Measurements from ENCODE around the gene RNU6-1.

The RNU6-1 gene

DNA sequence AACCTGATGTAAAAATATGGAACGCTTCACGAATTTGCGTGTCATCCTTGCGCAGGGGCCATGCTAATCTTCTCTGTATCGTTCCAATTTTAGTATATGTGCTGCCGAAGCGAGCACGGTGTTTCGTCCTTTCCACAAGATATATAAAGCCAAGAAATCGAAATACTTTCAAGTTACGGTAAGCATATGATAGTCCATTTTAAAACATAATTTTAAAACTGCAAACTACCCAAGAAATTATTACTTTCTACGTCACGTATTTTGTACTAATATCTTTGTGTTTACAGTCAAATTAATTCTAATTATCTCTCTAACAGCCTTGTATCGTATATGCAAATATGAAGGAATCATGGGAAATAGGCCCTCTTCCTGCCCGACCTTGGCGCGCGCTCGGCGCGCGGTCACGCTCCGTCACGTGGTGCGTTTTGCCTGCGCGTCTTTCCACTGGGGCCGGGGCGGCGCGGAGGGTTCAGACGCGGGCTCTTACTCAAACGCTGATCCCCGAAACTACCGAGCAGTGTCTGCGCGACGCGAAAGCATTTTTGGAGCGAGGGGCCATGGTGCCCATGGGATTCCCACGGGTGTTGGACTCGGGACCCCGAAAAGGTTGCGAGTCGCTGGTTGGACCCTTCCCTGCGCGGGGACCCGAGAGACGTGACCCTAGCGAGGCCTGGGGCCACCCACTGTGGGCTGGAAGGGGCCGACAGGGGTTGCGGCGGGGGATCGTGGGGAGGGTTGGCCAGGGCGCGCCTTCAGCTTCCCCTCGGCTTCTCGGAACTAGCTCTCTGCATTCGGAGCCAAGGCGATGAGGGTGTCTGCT lies at the start of gene RNU6-1:
TSS of gene RNU6-1 (minus strand) at position 117 of the 820 bp plus-strand sequence.
- DNase-seq (ENCODE audit: low read depth), result peak; percentile 63

DNA sequence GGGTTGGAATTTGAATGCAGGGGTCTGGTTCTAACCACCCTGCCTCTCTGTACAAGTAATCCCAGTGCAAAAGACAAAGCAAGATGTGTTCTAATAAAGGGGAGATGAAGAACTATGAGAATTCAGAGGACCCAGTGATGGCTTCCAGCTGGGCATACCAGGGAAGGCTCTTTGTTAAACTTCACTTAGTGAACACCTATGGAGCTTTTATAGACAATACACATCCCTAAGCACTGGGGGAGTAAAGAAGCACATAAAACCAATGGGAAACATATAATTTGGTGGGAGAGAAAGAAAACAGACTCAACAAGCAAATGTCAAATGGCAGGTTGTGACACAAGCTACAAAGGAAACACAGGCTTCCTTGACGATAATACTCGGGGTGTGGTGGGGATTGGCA lies 47.9 kb upstream of the RNU6-1 start:
- DNase-seq (ENCODE audit: low read depth), result no peak

DNA sequence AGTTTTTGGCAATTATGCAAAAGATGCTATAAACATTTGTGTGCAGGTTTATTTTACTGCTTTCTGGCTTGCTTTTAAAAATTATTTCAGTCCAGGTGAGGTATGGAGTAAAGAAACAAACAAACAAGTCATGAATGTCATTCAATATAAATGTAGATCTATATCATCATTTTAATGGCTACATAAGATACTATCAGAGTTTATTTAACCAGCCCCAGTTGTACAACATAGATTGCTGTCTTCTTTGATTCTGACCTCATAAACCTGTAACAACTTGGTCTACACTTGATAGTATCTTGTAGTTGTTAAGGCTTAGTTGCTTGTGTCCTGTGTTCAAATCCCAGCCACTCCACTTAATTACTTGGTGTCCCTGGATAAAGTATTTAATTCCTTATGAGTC lies 46.0 kb upstream of the RNU6-1 start:
- no peak for DNase-seq (ENCODE audit: low read depth)

DNA sequence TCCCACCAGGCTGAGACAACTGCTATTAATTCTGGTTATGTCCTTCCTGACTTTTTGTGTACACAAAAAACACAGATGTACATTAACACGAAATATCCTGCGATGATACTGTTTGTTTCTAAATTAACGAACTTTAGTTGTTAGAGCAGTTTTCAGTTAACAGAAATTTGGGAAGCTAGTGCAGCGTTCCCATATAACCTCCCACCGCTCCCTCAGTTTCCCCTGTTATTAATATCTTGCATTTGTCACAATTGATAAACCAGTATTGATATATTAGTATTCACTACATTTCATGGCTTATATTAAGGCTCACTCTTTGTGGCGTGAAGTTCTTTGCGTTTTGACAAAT lies 45.3 kb upstream of the RNU6-1 start:
- no peak for DNase-seq (ENCODE audit: low read depth)

DNA sequence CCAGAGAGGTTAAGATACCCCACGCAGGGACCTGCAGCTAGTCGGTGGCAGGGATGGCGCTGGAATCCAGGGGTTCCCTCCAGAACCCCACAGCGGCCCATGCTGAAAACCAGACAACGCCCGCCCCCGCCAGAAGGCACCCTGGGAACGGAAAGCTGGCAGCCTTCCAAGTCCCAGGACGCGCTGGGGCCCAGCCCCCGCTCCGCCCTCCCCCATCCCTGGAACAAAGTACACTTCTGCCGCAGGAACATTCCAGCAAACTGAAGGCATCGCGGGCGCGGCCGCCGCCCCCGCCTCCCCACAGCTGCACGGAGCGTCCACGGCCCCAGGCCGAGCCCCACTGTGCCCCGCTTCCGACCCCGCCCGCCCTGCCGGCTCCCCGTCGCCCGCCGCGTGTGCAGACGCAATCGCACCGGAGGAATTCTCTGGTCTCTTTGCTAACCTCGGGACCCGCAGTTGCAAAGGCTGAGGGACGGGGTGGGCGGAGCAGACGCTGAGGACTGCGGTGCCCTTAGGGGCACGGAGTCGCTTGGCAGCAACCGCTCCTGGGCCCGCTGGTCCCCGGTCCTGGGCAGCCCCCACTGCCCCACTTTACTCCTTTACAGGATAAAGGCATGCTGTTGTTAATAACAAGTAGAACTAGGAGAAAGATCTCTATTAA lies 44.8 kb upstream of the RNU6-1 start:
- DNase-seq (ENCODE audit: low read depth), result no peak

DNA sequence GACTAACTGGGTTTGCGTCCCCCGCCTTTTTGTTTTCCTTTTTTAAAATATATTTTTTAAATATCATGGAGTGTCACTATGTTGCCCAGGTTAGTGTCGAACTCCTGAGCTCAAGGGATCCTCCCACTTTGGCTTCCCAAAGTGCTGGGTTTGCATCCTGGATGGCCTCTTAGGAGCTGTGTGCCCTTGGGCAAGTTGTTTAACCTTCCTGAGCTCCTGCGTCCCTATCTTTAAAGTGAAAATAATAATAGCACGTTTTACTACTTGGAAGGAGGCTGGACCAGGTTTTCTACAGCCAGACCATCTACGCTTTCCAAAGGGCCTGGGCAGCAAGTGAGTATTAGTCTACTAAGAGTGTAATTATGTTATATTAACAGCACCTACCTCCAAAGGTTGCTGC lies 44.2 kb upstream of the RNU6-1 start:
- no peak for DNase-seq (ENCODE audit: low read depth)

DNA sequence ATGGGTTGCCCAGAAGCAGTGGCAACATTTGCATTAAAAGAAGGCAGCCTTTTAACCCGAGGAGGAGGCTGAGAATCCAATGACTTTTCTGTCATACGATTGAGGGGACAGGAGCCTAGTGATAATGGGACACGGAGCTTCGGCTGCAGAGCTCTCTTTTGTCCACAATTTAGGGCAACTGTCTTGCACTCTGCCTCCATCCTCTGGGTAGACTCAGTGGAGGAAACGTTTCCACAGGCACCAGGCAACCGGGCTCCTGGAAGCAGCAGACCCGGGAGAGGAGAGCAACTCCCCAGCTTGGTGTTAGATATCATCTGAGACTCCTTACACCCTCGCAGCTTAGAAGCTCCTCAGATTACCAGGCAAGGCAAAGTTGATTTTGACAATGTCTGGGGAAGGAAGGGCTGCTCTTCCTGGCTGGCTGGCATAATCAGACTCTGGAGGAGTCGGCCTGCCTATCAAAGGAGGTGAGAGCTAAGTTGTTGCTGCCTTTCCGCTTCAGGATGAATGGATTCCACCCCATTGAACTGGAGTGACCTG lies 43.5 kb upstream of the RNU6-1 start:
- DNase-seq (ENCODE audit: low read depth), result no peak

DNA sequence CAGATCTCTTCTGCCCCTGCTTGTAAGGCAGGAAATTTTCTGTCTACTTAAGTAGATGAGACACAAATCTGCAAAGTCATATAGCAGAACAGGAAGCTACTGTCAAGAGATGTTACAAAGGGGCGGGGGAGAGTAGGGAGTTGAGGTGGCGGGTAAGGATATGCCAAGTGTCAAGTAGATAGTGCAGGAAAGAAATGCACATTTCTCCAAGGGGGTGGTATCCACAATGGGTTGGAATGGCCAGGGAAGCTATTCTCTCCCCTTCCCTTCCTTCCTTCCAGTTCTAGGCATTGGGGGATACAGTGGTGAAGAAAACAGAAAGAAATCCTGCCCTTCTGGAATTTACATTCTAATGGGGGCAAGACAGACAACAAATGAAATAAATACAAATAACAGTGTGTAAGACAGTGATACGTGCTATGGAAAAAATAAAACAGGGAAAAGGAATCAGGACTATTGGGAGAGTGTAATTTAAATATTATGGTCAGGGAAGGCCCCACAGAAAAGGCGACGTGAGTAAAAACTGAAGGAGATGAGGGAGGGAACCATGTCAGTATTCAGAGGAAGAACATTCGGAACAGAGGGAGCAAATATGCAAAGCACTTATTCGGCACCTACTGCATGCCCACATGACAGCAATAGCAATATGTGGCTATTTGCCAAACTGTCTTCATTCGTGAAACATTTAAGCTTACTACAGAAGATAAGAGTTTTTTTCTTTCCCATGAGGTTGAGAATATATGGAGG lies 42.8 kb upstream of the RNU6-1 start:
- no peak for DNase-seq (ENCODE audit: low read depth)

DNA sequence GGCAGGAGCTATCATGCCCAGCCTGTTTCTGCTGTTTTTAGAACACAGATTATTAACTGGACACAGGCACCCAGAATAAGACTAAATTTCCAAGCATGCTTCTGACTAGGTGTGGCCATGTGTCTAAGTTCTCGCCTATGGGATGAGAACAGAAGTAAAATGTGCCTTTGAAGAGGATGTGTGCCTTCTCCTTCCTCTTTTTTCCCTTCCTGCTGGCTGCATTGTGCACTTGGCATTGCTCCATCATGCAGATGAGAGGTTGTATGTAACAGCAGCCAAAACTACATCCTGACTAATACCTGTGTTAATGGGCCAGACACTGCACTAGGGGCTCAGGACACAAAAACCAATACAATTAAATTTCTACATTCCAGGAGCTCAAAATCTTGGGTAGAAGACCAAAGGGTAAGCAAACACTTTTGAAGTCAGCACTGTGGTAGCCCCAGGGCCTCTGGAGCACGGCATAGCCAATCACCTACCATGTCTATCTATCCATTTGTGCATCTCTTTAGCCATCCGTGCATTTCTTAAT lies 40.9 kb upstream of the RNU6-1 start:
- no peak for DNase-seq (ENCODE audit: low read depth)

DNA sequence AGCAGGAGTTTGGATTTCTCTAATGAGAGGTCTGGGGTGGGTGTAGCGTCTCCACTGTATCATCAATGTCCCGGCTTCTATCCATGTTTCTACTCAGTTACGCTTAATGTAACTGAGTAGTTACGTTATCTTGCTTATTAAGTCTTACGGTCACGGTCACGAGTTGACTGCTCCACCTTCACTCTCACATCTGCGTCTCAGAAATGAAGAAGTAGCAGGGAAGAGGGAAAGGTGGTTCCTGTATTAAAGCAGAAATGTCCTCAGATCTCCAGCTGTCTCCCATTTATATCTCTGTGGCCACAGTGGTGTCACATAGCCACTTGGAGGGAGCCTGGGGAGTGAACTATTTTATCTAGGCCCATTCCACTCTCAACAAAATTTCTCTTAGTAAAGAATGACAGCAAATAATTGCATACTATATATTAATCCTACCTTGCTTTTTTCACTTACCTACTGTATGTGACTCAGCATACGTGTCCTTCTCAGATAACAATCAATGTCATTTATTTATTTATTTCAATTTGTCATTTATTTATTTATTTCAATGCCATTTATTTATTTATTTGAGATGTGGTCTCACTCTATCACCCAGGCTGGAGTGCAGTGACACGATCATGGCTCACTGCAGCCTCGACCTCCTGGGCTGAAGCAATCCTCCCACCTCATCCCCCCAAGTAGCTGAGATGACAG lies 39.7 kb upstream of the RNU6-1 start:
- no peak for DNase-seq (ENCODE audit: low read depth)

DNA sequence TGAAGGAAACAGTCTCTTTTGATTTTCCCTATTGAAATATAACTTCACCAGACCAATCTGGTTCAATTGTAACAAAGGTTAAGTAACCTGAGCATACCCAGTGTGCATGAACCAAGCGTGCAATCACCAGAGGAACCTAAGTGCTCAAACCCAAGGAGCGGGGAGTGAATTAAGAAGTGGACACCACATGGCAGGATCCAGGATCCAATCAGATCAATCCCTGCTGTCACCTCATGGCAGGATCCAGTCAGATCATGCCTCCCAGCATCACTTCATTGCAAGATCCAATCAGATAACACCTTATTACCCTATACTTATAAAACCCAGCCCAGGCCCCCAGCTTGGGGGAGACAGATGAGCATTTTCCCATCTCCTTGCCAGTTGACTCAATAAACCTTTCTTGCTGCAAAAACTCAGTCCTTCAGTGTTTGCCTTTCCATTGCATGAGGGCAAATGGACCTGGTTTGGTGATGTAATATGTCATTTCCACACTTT lies 38.9 kb upstream of the RNU6-1 start:
- no peak for DNase-seq (ENCODE audit: low read depth)

DNA sequence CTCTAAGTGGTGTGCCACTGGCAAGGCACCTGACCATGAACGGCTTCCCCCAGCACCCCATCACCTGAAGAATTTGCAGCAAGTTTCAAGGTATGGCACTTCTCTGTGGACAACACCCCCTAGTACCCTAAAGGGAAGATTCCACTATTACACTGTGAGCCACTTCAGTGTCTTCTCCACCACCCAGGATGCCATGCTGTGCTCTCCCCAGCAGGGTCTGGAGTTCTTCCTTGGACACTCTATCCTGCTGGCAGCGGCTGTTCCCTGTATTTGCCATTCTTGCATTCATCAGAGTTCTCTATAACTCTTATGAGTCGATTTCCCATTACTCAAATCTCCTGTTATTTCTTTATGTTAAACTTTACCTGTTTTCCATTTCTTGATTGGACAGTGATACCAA lies 33.9 kb upstream of the RNU6-1 start:
- DNase-seq (ENCODE audit: low read depth), result no peak

DNA sequence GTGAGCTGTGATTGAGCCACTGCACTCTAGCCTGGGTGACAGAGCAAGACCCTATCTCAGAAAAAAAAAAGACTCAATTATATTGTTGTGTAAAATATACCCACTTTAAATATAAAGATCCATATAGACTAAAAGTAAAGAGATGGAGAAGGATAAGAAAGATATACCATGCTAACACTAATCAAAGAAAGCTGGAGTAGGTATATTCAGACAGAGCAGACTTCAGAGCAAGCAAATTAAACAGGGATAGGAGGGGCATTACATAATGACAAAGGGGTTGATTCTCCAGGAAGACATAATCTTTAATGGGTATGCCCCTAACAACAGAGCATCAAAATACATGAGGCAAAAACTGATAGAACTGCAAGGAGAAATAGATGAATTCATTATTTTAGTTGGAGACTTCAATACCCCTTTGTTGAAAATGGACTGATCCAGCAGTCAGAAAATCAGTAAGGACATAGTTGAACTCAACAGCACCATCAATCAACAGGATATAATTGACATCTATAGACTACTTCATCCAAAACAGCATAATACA lies 31.1 kb upstream of the RNU6-1 start:
- DNase-seq (ENCODE audit: low read depth), result no peak

DNA sequence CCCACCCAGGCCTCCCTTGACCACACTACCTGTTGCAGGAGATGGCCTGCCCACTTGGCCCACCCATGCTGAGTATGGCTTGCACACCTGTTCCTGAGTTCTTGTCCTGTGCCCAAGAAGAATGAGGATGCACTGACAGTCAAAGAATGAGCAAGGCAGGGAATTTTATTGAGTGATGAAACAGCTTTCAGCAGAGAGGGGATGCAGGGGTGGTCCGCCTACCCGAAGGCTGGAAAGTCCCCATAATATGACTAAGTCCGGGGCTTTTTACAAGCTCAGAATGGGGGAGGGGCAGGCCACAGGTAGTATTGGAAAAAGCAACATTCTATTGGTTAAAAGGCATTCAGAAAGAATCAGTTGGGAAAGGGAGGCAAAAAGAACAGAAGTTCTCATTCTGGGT lies 29.9 kb upstream of the RNU6-1 start:
- DNase-seq (ENCODE audit: low read depth), result no peak

DNA sequence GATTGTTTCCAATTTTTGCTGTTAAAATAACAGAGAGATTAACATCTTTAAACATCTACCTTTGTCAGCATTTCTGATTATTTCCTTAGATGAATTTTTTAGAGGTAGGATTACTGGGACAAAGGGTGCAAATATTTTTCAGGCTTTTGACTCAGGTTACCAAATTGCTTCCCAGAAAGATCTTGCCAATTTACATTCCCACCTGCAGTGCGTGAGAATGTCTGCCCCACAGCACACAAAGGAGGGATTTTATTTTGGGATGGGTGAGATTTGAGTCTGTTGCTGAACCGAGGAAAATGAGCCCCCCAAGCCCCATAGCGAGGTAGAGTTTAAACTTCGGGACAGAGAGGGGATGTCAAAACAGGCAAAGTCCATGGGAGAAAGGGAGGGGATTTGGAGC lies 25.9 kb upstream of the RNU6-1 start:
- DNase-seq (ENCODE audit: low read depth), result no peak

DNA sequence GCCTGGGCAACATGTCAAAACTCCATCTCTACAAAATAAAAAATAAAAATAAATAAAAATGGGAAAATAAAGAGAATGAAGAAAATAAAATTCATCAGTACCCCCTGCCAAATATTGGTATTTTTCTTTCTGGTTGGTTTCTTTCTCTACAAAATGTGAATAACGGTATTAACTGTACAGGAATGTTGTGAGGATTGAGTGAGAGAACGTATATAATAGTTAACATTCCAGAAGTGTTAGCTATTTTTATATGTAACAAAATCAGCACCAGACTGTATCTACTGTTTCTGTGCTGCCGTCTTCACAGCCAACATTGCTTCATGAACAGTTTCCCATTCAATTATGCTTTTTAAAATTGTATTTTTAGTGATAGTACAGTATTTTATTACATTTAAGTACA lies 25.5 kb upstream of the RNU6-1 start:
- DNase-seq (ENCODE audit: low read depth), result no peak

DNA sequence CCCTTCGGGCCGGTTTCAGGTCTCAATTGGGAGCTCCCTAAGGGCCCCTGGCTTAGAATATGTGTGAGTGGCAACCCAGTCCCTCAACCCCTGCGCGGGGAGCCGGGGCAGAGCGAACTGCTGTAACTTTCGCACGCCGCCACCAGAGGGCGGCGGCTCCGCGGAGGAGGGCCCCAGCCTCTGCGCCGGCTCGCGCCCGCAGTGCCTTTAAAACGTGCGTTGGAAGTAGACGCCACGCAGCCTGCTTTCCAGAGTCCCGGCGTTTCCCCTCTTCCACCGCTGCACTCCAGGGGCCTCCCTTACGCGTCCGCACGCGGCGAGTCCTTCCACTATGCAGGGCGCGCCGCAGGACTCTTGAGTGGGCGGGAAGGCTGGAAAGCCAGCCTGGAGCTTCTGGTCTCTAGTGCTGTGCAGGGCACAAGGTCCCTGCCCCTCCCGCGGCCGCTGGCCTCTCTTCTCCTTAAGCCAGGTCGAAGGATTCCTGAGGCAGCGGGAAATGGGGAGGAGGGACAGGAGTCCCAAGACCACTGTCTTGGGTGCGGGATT lies 23.7 kb upstream of the RNU6-1 start:
- DNase-seq (ENCODE audit: low read depth), result no peak

DNA sequence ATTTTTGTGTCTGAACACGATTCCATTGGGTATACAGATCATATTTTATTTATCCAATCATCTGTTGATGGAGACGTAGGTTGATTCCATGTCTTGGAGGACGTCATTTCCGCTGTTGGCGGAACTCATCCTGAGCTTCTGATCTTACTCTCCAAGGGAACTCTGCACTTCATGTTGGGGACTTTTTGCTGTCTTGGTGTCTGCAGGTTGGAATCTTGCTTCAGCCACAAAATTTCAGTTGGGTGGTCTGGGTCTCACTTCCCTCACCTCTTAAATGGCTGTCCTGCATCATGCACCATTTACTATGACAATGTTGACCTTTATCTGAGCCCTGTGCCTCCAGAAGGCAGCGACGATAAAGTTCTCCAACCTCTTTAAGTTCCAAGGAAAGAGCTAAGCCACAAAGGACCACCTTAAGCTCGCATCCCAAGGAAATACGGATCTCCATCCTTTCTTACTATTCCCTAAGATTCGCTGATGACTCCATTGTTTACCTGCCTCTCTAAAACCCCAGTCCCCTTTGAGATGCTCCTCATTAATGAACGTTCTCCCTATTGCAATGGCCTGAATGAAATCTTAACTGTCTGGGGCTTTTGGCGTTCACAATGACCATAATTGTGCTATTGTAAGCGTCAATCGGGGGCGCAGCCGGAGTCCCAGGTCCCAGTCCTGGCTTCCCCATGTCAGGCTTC lies 23.1 kb upstream of the RNU6-1 start:
- no peak for DNase-seq (ENCODE audit: low read depth)

DNA sequence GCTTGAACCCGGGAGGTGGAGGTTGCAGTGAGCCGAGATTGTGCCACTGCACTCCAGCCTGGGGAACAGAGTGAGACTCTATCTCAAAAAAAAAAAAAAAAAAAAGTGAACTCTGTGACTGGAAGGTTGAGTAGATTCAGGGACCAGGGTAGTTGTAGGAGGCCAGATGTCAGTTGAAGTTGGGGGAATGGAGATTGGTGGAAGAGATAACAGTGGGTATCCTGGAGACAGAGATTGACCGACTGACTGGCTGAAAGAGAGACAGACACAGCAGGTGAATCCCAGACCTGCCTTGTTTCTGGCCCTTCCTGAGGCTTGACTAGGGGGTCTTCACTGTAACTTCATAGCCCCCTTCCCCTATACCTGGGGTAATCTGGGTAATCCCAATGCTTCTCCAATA lies 22.1 kb upstream of the RNU6-1 start:
- no peak for DNase-seq (ENCODE audit: low read depth)

DNA sequence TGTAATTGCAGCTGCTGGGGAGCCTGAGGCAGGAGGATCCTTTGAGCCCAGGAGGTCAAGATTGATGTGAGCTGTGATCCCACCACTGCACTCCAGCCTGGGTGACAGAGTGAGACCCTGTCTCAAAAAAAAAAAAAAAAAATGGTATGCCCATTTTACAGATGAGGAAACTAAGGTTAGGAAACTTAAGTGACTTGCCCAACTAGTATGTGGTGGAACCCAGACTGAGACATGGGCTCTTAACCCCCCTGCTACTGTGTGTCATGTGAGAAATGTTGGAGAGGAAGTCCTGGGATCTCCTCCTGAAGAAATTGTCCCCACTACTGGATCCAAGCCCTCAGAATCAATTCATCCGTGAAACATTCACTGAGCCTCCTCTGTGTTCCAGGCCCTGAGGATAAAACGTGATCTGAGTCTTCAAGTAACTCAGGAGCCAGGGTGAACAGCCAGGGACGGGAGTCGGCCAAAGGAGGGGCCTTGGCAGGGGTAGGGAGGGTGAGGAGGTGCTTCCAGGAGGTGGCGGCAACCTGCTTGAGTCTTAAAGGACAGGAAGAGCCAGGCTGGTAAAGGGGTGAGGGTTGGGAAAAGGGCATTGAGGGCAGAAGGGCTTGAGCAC lies 19.6 kb upstream of the RNU6-1 start:
- no peak for DNase-seq (ENCODE audit: low read depth)

Data from GM04503 (cell line).